HCT116 (cell line): ENCODE data around the gene ADGRV1. TPM values are rescaled to one million over a fixed set of nuclear protein-coding genes. Genes with fewer than 3 reads are reported as not detected.

Experiments used
- CBX3 ChIP-seq: IDR thresholded peaks from 2 replicates; pipeline ENCODE4 v1.6.1; 2012; ENCODE audit warnings: low read depth
- CEBPB ChIP-seq: IDR thresholded peaks from 2 replicates; pipeline ENCODE4 v1.6.1; 2012; ENCODE audit warnings: low read depth
- ELF1 ChIP-seq: IDR thresholded peaks from 2 replicates; pipeline ENCODE4 v1.6.1; 2012; ENCODE audit warnings: low read depth, borderline replicate concordance
- EZH2 ChIP-seq: fragments of 200-600 bp; sonication (generic); IDR thresholded peaks from 2 replicates; pipeline ENCODE4 v1.6.1; 2017; ENCODE audit warnings: antibody characterized with exemption, mixed run types
- EZH2phosphoT487 ChIP-seq: fragments of 200-600 bp; IDR thresholded peaks from 2 replicates; pipeline ENCODE4 v1.6.1; 2018; ENCODE audit warnings: antibody characterized with exemption, borderline replicate concordance
- JUND ChIP-seq: IDR thresholded peaks from 2 replicates; pipeline ENCODE4 v1.6.1; 2012
- RAD21 ChIP-seq: IDR thresholded peaks from 2 replicates; pipeline ENCODE4 v1.6.1; 2012; ENCODE audit warnings: low read depth, mild to moderate bottlenecking
- SRF ChIP-seq: IDR thresholded peaks from 2 replicates; pipeline ENCODE4 v1.6.1; 2012; ENCODE audit warnings: low read depth
- TCF7L2 ChIP-seq: IDR thresholded peaks from 2 replicates; pipeline ENCODE4 v1.7.0; 2011; ENCODE audit warnings: borderline replicate concordance, inconsistent platforms; ENCODE audit not compliant: insufficient read depth, insufficient read length; ENCODE audit errors: extremely low read depth
- ZFX ChIP-seq: fragments of 450-650 bp; IDR thresholded peaks from 2 replicates; pipeline ENCODE4 v1.6.1; 2017
- total RNA-seq: library from RNA; stranded (reverse); gene quantifications from one replicate; pipeline ENCODE4 v1.2.1, GENCODE V29; 2021; ENCODE audit not compliant: unreplicated experiment
- TF ChIP-seq, protein P1 (sequence below): IDR thresholded peaks from 2 replicates; pipeline ENCODE4 v1.6.1; 2012; ENCODE audit warnings: low read depth
- TF ChIP-seq, protein P2 (sequence below): IDR thresholded peaks from 2 replicates; pipeline ENCODE4 v1.6.1; 2012

The ADGRV1 gene
- total RNA-seq, 1 experiment from 2014 or later: 6.0 TPM

DNA sequence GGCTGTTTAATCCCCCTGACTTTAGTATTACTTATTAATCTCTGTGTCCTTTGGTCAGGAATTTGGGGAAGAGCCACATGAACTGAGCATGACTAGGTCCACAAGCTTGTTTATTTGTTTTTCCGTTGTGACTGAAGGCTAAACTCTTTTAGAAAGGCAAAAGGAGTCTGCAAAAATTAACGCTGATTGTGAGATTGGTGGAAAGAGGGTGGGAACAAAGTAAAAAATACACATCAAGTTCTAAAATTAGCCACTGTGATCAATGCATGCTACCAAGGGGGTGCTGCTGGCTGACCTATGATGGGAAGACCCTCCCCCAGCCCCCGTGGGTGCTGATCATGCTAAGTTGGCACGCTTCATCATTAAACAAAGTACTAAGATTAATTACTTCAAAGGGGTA is 356.8 kb downstream of the ADGRV1 start (continued):
- TF ChIP-seq, protein P1, sequence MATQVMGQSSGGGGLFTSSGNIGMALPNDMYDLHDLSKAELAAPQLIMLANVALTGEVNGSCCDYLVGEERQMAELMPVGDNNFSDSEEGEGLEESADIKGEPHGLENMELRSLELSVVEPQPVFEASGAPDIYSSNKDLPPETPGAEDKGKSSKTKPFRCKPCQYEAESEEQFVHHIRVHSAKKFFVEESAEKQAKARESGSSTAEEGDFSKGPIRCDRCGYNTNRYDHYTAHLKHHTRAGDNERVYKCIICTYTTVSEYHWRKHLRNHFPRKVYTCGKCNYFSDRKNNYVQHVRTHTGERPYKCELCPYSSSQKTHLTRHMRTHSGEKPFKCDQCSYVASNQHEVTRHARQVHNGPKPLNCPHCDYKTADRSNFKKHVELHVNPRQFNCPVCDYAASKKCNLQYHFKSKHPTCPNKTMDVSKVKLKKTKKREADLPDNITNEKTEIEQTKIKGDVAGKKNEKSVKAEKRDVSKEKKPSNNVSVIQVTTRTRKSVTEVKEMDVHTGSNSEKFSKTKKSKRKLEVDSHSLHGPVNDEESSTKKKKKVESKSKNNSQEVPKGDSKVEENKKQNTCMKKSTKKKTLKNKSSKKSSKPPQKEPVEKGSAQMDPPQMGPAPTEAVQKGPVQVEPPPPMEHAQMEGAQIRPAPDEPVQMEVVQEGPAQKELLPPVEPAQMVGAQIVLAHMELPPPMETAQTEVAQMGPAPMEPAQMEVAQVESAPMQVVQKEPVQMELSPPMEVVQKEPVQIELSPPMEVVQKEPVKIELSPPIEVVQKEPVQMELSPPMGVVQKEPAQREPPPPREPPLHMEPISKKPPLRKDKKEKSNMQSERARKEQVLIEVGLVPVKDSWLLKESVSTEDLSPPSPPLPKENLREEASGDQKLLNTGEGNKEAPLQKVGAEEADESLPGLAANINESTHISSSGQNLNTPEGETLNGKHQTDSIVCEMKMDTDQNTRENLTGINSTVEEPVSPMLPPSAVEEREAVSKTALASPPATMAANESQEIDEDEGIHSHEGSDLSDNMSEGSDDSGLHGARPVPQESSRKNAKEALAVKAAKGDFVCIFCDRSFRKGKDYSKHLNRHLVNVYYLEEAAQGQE: no peak
- no peak for TF ChIP-seq CBX3
- no peak for TF ChIP-seq ELF1
- TF ChIP-seq, protein P2, sequence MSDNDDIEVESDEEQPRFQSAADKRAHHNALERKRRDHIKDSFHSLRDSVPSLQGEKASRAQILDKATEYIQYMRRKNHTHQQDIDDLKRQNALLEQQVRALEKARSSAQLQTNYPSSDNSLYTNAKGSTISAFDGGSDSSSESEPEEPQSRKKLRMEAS: no peak
- no peak for TF ChIP-seq CEBPB
- TF ChIP-seq TCF7L2: no peak
- no peak for TF ChIP-seq JUND
- no peak for TF ChIP-seq RAD21
- TF ChIP-seq EZH2phosphoT487: no peak
- no peak for TF ChIP-seq EZH2
- TF ChIP-seq SRF: no peak
- no peak for TF ChIP-seq ZFX
